Left ventricle myocardium inferior (tissue), 1 donor: ENCODE data around the gene POLR2L. TPM values are rescaled to one million over a fixed set of nuclear protein-coding genes. Genes with fewer than 3 reads are reported as not detected.

ENCODE experiments used
- DNase-seq: peaks from one replicate; pipeline ENCODE4 v3.0.0-alpha.2; 2020
- H3K27ac ChIP-seq: fragments of 200-600 bp; replicated peaks from 2 replicates; pipeline ENCODE4 v1.8.0; 2021
- H3K27me3 ChIP-seq: fragments of 200-600 bp; 2 replicates; pipeline ENCODE4 v1.8.0; 2021; ENCODE audit warnings: low read depth
- H3K36me3 ChIP-seq: fragments of 200-600 bp; 2 replicates; pipeline ENCODE4 v1.8.0; 2021
- H3K4me1 ChIP-seq: fragments of 200-600 bp; 2 replicates; pipeline ENCODE4 v1.8.0; 2021
- H3K4me3 ChIP-seq: fragments of 200-600 bp; 2 replicates; pipeline ENCODE4 v1.8.0; 2021; ENCODE audit warnings: mild to moderate bottlenecking, moderate library complexity
- H3K9me3 ChIP-seq: fragments of 200-600 bp; replicated peaks from 2 replicates; pipeline ENCODE4 v1.8.0; 2021
- CTCF ChIP-seq: fragments of 200-600 bp; IDR thresholded peaks from 2 replicates; pipeline ENCODE4 v1.8.0; 2021; ENCODE audit warnings: antibody characterized with exemption, mild to moderate bottlenecking, borderline replicate concordance
- intact Hi-C: fragments of 100-400 bp; cut with micrococcal nuclease; formaldehyde crosslinking; loops from one replicate; pipeline ENCODE4 v1.11.0; 2022
- long read RNA-seq: library from polyadenylated mRNA; unstranded; transcript quantifications from one replicate; pipeline ENCODE4 v2.0.0, GENCODE V29; 2021
- total RNA-seq: library from RNA; stranded (reverse); fragmentation: NEBNext Ultra II Directional; extraction: Animal tissue kit (Norgen Biotek cat#: 25700); gene quantifications from one replicate; pipeline ENCODE4 v1.2.1, GENCODE V29; 2021
- donor health status: DM: no; HTN: yes; CAD: no; lungs with severe emphysema.

POLR2L gene
- total RNA-seq: 226 TPM
- long read RNA-seq, transcript POLR2L-201 (2 exons, 892 nt): major isoform, 213 of 218 reads
- long read RNA-seq, partial matches to known transcripts: 2 of 218 reads
- long read RNA-seq, other reads (novel, unspliced or antisense): 3 of 218 reads

- Histone ChIP-seq H3K4me3 (peak within 1 kb of the TSS; percentile 97), H3K9me3 (no peaks in the 10 kb centered on the region), H3K27me3 (no peaks in the 10 kb centered on the region), H3K27ac (peak within 1 kb of the TSS; percentile 97), H3K36me3 (peaks cover 32% of the 10 kb centered on the region), H3K4me1 (peaks cover 97% of the 10 kb centered on the region)
- intact Hi-C loops: no loop called here
- TF ChIP-seq CTCF: no peak
- peak; percentile 93 for DNase-seq
These were observed at the start of gene POLR2L, which contains the start of gene TSPAN4 for GRCh38 chr11:842370-843002. Gene POLR2L (minus strand): TSS chr11:842529. CDS start chr11:842508, 21 bp downstream. Gene TSPAN4 (plus strand): TSS chr11:842852. CDS start chr11:850305, 7,453 bp downstream.

- H3K27me3 ChIP-seq: no peaks in the 10 kb centered on the region
- H3K4me1 ChIP-seq: no peaks in the 10 kb centered on the region
- H3K36me3 ChIP-seq: peaks cover 15% of the 10 kb centered on the region
- no peak for TF ChIP-seq CTCF
- intact Hi-C loops: no loop called here
- no peaks in the 10 kb centered on the region for H3K9me3 ChIP-seq
- H3K27ac ChIP-seq: no peak overlapping the region
- no peak for DNase-seq
- H3K4me3 ChIP-seq: no peak overlapping the region
These were observed 48.6 kb upstream of the POLR2L start for GRCh38 chr11:890794-891540.

DNA sequence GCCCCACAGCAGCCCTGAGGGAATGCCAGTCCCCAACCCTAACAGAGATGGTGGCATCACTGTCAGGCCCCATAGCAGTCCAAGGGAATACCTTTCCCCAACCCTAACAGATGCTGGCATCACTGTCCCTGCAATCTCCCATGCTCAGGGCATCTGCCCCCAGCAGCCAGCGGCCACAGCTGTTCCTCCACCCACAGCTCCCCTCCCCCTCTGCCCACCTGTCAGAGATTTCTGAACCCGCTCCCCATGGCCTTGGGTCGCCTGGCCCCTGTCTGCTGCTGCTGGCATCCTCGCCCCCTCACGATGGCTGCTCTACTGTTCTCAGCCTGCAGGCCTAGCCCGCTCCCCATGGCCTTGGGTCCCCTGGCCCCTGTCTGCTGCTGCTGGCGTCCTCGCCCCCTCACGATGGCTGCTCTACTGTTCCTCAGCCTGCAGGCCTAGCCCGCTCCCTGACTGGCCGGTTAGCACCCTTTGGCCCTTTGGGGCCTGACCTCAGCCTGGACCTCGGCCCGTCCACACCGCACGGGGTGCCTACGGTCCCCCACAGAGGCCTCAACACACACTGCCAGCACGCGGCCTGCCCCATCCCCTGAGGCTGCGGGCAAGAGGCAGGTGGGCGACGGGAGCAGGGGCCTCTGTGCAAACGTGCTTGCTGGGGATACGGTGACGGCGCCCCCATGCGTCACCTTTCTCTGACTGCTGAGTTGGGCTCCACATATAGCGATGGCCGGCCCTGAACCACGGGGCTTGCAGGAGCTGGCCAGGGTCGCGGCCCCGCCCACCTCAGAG, 47.6 kb upstream of the POLR2L start:
- Histone ChIP-seq H3K27ac (no peak overlapping the region), H3K9me3 (no peaks in the 10 kb centered on the region), H3K27me3 (no peaks in the 10 kb centered on the region), H3K4me3 (no peak overlapping the region), H3K4me1 (no peaks in the 10 kb centered on the region), H3K36me3 (peaks cover 15% of the 10 kb centered on the region)
- intact Hi-C loops: no loop called here
- no peak for TF ChIP-seq CTCF
- DNase-seq: no peak

DNA sequence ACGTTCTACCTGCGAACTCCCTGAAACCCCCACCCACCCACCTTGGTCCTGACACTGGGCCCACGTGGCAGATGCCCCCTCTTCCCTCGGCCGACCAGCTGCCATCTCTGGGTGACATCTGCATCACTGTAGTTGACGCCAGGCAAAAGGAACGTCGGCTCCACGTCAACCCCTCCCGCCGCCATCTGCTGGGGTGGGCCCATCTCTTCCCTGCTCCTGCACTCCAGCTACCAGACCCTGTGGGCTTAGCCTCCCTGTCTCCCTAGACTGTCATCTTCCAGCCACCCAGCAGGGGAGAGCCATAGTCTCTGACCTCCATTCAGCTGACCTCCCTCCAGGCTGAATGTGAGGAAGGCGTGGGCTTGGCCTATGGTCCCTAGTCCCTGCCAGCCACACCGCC, 46.9 kb upstream of the POLR2L start:
- intact Hi-C loops: no loop called here
- TF ChIP-seq CTCF: no peak
- H3K36me3 ChIP-seq: peaks cover 15% of the 10 kb centered on the region

More for the DNA sequence above, 46.9 kb upstream of the POLR2L start:
- Histone ChIP-seq H3K9me3 (no peaks in the 10 kb centered on the region), H3K4me1 (no peaks in the 10 kb centered on the region), H3K4me3 (no peak overlapping the region), H3K27me3 (no peaks in the 10 kb centered on the region), H3K27ac (no peak overlapping the region)
- no peak for DNase-seq
